ENCODE results near the gene IGFALS.

The IGFALS gene

GRCh38 chr16:1793578-1794220 is at the start of gene IGFALS:
TSS of gene IGFALS (minus strand) at chr16:1793705. CDS start at chr16:1793652, 53 bp downstream.
- no peak for DNase-seq (ENCODE audit: low spot score)

GRCh38 chr16:1839554-1839953 is 46.0 kb upstream of the IGFALS start:
- no peak for DNase-seq (ENCODE audit: low spot score)

GRCh38 chr16:1834096-1834495 is 40.6 kb upstream of the IGFALS start:
- no peak for DNase-seq (ENCODE audit: low spot score)

GRCh38 chr16:1832838-1833454 is 39.4 kb upstream of the IGFALS start:
- peak; percentile 88 for DNase-seq (ENCODE audit: low spot score)

- DNase-seq (ENCODE audit: low spot score) = no peak
These were observed 37.9 kb upstream of the IGFALS start for GRCh38 chr16:1831186-1832075.

GRCh38 chr16:1830213-1830612 is 36.7 kb upstream of the IGFALS start:
- no peak for DNase-seq (ENCODE audit: low spot score)

- DNase-seq (ENCODE audit: low spot score) = no peak
These were observed 35.3 kb upstream of the IGFALS start for GRCh38 chr16:1828645-1829410.

GRCh38 chr16:1826691-1827573 is 33.4 kb upstream of the IGFALS start, which contains the start of the genes FAHD1 and HAGH:
TSS of gene FAHD1 (plus strand) at chr16:1827206. CDS start at chr16:1827239, 33 bp downstream.
TSS of gene HAGH (minus strand) at chr16:1826825. CDS start at chr16:1826787, 38 bp downstream.
- peak; percentile 93 for DNase-seq (ENCODE audit: low spot score)

GRCh38 chr16:1825864-1826690 is 32.6 kb upstream of the IGFALS start:
- peak; percentile 73 for DNase-seq (ENCODE audit: low spot score)

- DNase-seq (ENCODE audit: low spot score) = no peak
These were observed 31.9 kb upstream of the IGFALS start for GRCh38 chr16:1825381-1825863.

GRCh38 chr16:1823821-1824220 is 30.3 kb upstream of the IGFALS start:
- DNase-seq (ENCODE audit: low spot score) = peak; percentile 87

GRCh38 chr16:1822801-1823200 is 29.3 kb upstream of the IGFALS start:
- no peak for DNase-seq (ENCODE audit: low spot score)

GRCh38 chr16:1821861-1822611 is 28.5 kb upstream of the IGFALS start:
- DNase-seq (ENCODE audit: low spot score) = no peak

- no peak for DNase-seq (ENCODE audit: low spot score)
These were observed 27.4 kb upstream of the IGFALS start for GRCh38 chr16:1820946-1821290.

- DNase-seq (ENCODE audit: low spot score) = peak; percentile 95
These were observed 26.8 kb upstream of the IGFALS start for GRCh38 chr16:1820096-1820945.

GRCh38 chr16:1819611-1820010 is 26.1 kb upstream of the IGFALS start:
- DNase-seq (ENCODE audit: low spot score) = no peak

- no peak for DNase-seq (ENCODE audit: low spot score)
These were observed 25.5 kb upstream of the IGFALS start for GRCh38 chr16:1818873-1819525.

Measured in hematopoietic multipotent progenitor cell treated with erythropoietin and hydrocortisone succinate and interleukin-3 and kit ligand, for 15 days (in vitro differentiated cells).